NCI-H510A (cell line): ENCODE results near the gene ALDH1L2.

Source experiments
- DNase-seq: peaks from one replicate; lab custom pipeline; 2025; lab: John Stamatoyannopoulos, UW

ALDH1L2 gene

GRCh38 chr12:105032703-105033357 lies 51.4 kb downstream of the ALDH1L2 start:
- no peak for DNase-seq

GRCh38 chr12:105030820-105031807 lies 53.1 kb downstream of the ALDH1L2 start:
- DNase-seq = no peak

- DNase-seq = no peak
Observed at GRCh38 chr12:105026411-105026810, 57.8 kb downstream of the ALDH1L2 start.

- no peak for DNase-seq
Observed at GRCh38 chr12:105025890-105026289, 58.4 kb downstream of the ALDH1L2 start.

- no peak for DNase-seq
Observed at GRCh38 chr12:105024928-105025327, 59.3 kb downstream of the ALDH1L2 start.

GRCh38 chr12:105020241-105020962 lies 63.9 kb downstream of the ALDH1L2 start:
- peak; percentile 50 for DNase-seq

GRCh38 chr12:105018776-105019175 lies 65.5 kb downstream of the ALDH1L2 start:
- no peak for DNase-seq

- DNase-seq = no peak
Observed at GRCh38 chr12:105018012-105018411, 66.2 kb downstream of the ALDH1L2 start.

- DNase-seq = no peak
Observed at GRCh38 chr12:105015543-105015942, 68.7 kb downstream of the ALDH1L2 start.

GRCh38 chr12:105014603-105015002 lies 69.7 kb downstream of the ALDH1L2 start:
- DNase-seq = no peak

- DNase-seq = no peak
Observed at GRCh38 chr12:105013892-105014291, 70.4 kb downstream of the ALDH1L2 start.

- DNase-seq = no peak
Observed at GRCh38 chr12:105001476-105001875, 82.8 kb downstream of the ALDH1L2 start.

- no peak for DNase-seq
Observed at GRCh38 chr12:104999347-104999685, 84.9 kb downstream of the ALDH1L2 start.

- DNase-seq = peak; percentile 80
Observed at GRCh38 chr12:104998423-104999346, 85.6 kb downstream of the ALDH1L2 start.

- DNase-seq = no peak
Observed at GRCh38 chr12:104997541-104997940, 86.7 kb downstream of the ALDH1L2 start.

- DNase-seq = no peak
Observed at GRCh38 chr12:104994336-104994735, 89.9 kb downstream of the ALDH1L2 start.

GRCh38 chr12:104991565-104992128 lies 92.6 kb downstream of the ALDH1L2 start:
- DNase-seq = no peak

- no peak for DNase-seq
Observed at GRCh38 chr12:104990950-104991349, 93.3 kb downstream of the ALDH1L2 start.

GRCh38 chr12:104986022-104986941 lies 98.0 kb downstream of the ALDH1L2 start, which contains the start of gene NOPCHAP1:
NOPCHAP1 (plus strand) TSS chr12:104986316; CDS start chr12:104986353, 37 bp downstream.
- peak; percentile 87 for DNase-seq

- no peak for DNase-seq
Observed at GRCh38 chr12:104985206-104985605, 99.1 kb downstream of the ALDH1L2 start.
